H1 (cell line): ENCODE data around the gene PITX1. TPM values are rescaled to one million over a fixed set of nuclear protein-coding genes. Genes with fewer than 3 reads are reported as not detected.

Experiments used
- polyA plus RNA-seq, 7 experiments: library from polyadenylated mRNA; depleted of rRNA in 3 of 7; stranded (reverse) in 5 of 7; unstranded in 2 of 7; fragments of >200 nt in 5 of 7; fragments of 200-250 nt in 2 of 7; gene quantifications; 1 replicate in 5 of 7; 2 replicates in 1 of 7; 4 replicates in 1 of 7; pipeline versions ENCODE4 v1.2.1 to v1.2.3, GENCODE V29; 2011 to 2013; ENCODE audit warnings: missing spikeins in 2 of 7, mixed read lengths in 2 of 7
- total RNA-seq: library from RNA; stranded (reverse); fragmentation: NEBNext Ultra II Directional; extraction: Animal tissue kit (Norgen Biotek cat#: 25700); gene quantifications from 2 replicates; pipeline ENCODE4 v1.2.1, GENCODE V29; 2021

PITX1 gene
- total and polyA plus RNA-seq, 2 of the 8 experiments (the other 6 are each of a cell fraction or from before 2014, with no cell fraction given) = 0.03 TPM; not detected in 1

Other genes with a start within 250 kb of the PITX1 start
- gene C5orf24, start 188.3 kb downstream of the PITX1 start, total RNA-seq = 19.6 and 20.2 TPM in 2 replicates
- gene C5orf24, start 188.3 kb downstream of the PITX1 start, polyA plus RNA-seq (2011; rRNA removed) = 6.0 and 11.1 TPM in 2 replicates
- 30.8 and 34.5 TPM in 2 replicates for gene TXNDC15, start 159.9 kb downstream of the PITX1 start, total RNA-seq
- 20.1 and 22.8 TPM in 2 replicates for gene TXNDC15, start 159.9 kb downstream of the PITX1 start, polyA plus RNA-seq (2011; rRNA removed)
- 7.2 and 10.3 TPM in 2 replicates for gene PCBD2, start 129.1 kb downstream of the PITX1 start, total RNA-seq
- 4.4 and 4.8 TPM in 2 replicates for gene PCBD2, start 129.1 kb downstream of the PITX1 start, polyA plus RNA-seq (2011; rRNA removed)
- gene CATSPER3, start 66.3 kb downstream of the PITX1 start, total RNA-seq = 0.48 TPM in 1 of 2 replicates, not detected in the other
- gene CATSPER3, start 66.3 kb downstream of the PITX1 start, polyA plus RNA-seq (2011; rRNA removed) = 0.60 and 0.62 TPM in 2 replicates